Prostate gland (tissue), 2 donors: ENCODE results near the gene ADPRHL1. TPM values are rescaled to one million over a fixed set of nuclear protein-coding genes. Genes with fewer than 3 reads are reported as not detected.
"Not testable (repeated sequence)": the region's sequence is repeated elsewhere in the genome, so short reads cannot be mapped to it uniquely, and the experiment has no call there.

Source experiments
- DNase-seq: peaks from one replicate; pipeline ENCODE4 v3.0.0-alpha.2; 2019; ENCODE audit warnings: low spot score
- H3K27ac ChIP-seq, 2 donors: fragments of 200-600 bp; sonication (generic); 2 replicates each; pipeline ENCODE4 v1.5.1; 2017 to 2019
- H3K27me3 ChIP-seq: fragments of 200-600 bp; sonication (generic); replicated peaks from 2 replicates; pipeline ENCODE4 v1.5.1; 2019; ENCODE audit not compliant: insufficient read depth
- H3K36me3 ChIP-seq, 2 donors: fragments of 200-600 bp; sonication (generic); 1 replicate in 1 of 2; 2 replicates in 1 of 2; pipeline versions ENCODE4 v1.5.1 to v1.8.1; 2017 to 2019
- H3K4me1 ChIP-seq: fragments of 200-600 bp; sonication (generic); replicated peaks from 2 replicates; pipeline ENCODE4 v1.5.1; 2019
- H3K4me3 ChIP-seq, 2 donors: fragments of 200-600 bp; sonication (generic); 2 replicates each; pipeline ENCODE4 v1.5.1; 2017 to 2019
- H3K9me3 ChIP-seq: fragments of 200-600 bp; sonication (generic); 2 replicates; pipeline ENCODE4 v1.5.1; 2017
- CTCF ChIP-seq, 4 experiments: fragments of 200-600 bp in 2 of 4; fragments of 450-650 bp in 2 of 4; sonication (generic) in 2 of 4; IDR thresholded peaks; 1 replicate in 3 of 4; 2 replicates in 1 of 4; pipeline ENCODE4 v1.5.1; 2016 to 2019; ENCODE audit warnings: antibody characterized with exemption in 4 of 4, mild to moderate bottlenecking in 2 of 4, moderate library complexity in 2 of 4
- POLR2A ChIP-seq: fragments of 450-650 bp; IDR thresholded peaks from one replicate; pipeline ENCODE4 v1.6.1; 2016; ENCODE audit warnings: antibody characterized with exemption, mild to moderate bottlenecking
- POLR2AphosphoS5 ChIP-seq: sonication (generic); formaldehyde crosslinking; IDR thresholded peaks from one replicate; pipeline ENCODE4 v1.6.1; 2017; ENCODE audit warnings: antibody characterized with exemption
- WGBS: methylation state at CpG from one replicate; pipeline ENCODE4 v1.1.5; 2018; 5-methylcytosine and 5-hydroxymethylcytosine counted together
- intact Hi-C: fragments of 100-400 bp; cut with DNase I; formaldehyde crosslinking; loops from one replicate; pipeline ENCODE4 v1.14.2; 2022
- total RNA-seq, 2 donors: library from RNA; depleted of rRNA; stranded (reverse); fragments of >200 nt; gene quantifications; one replicate each; pipeline ENCODE4 v1.1.0, GENCODE V29; 2016

The ADPRHL1 gene
- total RNA-seq, 2 donors from 2014 or later = 3.7 to 3.9 TPM

GRCh38 chr13:113474179-113474578 is 20.9 kb upstream of the ADPRHL1 start:
- WGBS = 80% methylated on average over 10 of the region's 10 CpGs
- Histone ChIP-seq H3K27me3 (no peaks in the 10 kb centered on the region), H3K4me3 (no peak overlapping the region), H3K36me3 (no peaks in the 10 kb centered on the region), H3K4me1 (no peaks in the 10 kb centered on the region), H3K9me3 (no peaks in the 10 kb centered on the region), H3K27ac (no peak overlapping the region)
- intact Hi-C loops = no loop called here
- no peak for TF ChIP-seq CTCF (IDR thresholded peaks at IDR 0.05)
- no peak for DNase-seq

GRCh38 chr13:113472355-113473025 is 19.2 kb upstream of the ADPRHL1 start:
- 90% methylated on average over 28 of the region's 28 CpGs for WGBS
- Histone ChIP-seq H3K4me1 (no peaks in the 10 kb centered on the region), H3K4me3 (no peak overlapping the region), H3K27ac (no peak overlapping the region), H3K27me3 (no peaks in the 10 kb centered on the region), H3K9me3 (no peaks in the 10 kb centered on the region), H3K36me3 (no peaks in the 10 kb centered on the region)
- TF ChIP-seq POLR2A (no peak), CTCF (IDR thresholded peaks at IDR 0.05) (no peak), POLR2AphosphoS5 (no peak)
- DNase-seq = no peak
- intact Hi-C loops = no loop called here

- Histone ChIP-seq H3K4me3 (no peak overlapping the region), H3K9me3 (no peaks in the 10 kb centered on the region), H3K36me3 (no peaks in the 10 kb centered on the region), H3K4me1 (no peaks in the 10 kb centered on the region), H3K27me3 (no peaks in the 10 kb centered on the region), H3K27ac (no peak overlapping the region)
- TF ChIP-seq CTCF (IDR thresholded peaks at IDR 0.05) = no peak
- no peak for TF ChIP-seq POLR2A
- no peak for TF ChIP-seq POLR2AphosphoS5
- 87% methylated on average over 11 of the region's 11 CpGs for WGBS
- intact Hi-C loops = no loop called here
- DNase-seq = no peak
Observed at GRCh38 chr13:113471844-113472243, 18.6 kb upstream of the ADPRHL1 start.

- H3K4me3 ChIP-seq, DNase-seq, H3K27me3 ChIP-seq, H3K36me3 ChIP-seq, H3K9me3 ChIP-seq, intact Hi-C loops, H3K4me1 ChIP-seq, H3K27ac ChIP-seq: not testable (repeated sequence)
- WGBS = 91% methylated on average over 4 of the region's 4 CpGs
Observed at GRCh38 chr13:113470635-113471163, 17.4 kb upstream of the ADPRHL1 start.

- Histone ChIP-seq H3K27ac (no peak overlapping the region), H3K36me3 (no peaks in the 10 kb centered on the region), H3K9me3 (no peaks in the 10 kb centered on the region), H3K4me3 (no peak overlapping the region), H3K27me3 (no peaks in the 10 kb centered on the region), H3K4me1 (no peaks in the 10 kb centered on the region)
- no peak for DNase-seq
- over 99% methylated on average over 10 of the region's 10 CpGs for WGBS
- intact Hi-C loops = no loop called here
- TF ChIP-seq POLR2AphosphoS5 (no peak), CTCF (IDR thresholded peaks at IDR 0.05) (no peak), POLR2A (no peak)
Observed at GRCh38 chr13:113470073-113470472, 16.8 kb upstream of the ADPRHL1 start.
